ENCODE data around the gene TRPM7.

DNA sequence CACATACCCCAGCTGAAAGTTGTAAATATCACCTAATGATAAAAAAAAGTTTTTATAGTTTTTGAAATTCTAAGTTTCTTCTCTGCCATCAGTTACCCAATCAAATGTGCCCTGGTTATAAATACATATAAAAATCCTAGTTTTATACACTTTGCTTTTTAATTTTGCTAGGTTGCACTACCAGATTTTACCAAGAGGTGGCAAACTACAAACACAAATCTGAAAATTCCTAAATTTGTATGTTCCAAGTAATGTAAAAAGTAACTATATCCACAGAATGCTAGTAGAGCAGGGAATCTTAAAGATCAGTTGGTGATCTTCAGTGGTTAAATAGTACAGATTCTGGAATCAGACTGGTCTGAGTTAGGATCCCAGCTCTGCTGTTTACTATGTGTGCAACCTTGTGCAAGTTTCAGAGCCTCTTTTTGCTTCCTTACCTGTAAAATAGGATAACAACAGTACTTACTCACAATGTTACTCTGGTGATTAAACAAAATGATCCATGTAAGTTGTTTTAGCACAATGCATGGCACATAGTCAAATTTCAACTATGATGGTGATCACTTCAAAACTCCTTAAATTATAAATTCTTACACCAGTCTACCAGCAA, 11.0 kb downstream of the TRPM7 start:
- TF ChIP-seq, protein P1, sequence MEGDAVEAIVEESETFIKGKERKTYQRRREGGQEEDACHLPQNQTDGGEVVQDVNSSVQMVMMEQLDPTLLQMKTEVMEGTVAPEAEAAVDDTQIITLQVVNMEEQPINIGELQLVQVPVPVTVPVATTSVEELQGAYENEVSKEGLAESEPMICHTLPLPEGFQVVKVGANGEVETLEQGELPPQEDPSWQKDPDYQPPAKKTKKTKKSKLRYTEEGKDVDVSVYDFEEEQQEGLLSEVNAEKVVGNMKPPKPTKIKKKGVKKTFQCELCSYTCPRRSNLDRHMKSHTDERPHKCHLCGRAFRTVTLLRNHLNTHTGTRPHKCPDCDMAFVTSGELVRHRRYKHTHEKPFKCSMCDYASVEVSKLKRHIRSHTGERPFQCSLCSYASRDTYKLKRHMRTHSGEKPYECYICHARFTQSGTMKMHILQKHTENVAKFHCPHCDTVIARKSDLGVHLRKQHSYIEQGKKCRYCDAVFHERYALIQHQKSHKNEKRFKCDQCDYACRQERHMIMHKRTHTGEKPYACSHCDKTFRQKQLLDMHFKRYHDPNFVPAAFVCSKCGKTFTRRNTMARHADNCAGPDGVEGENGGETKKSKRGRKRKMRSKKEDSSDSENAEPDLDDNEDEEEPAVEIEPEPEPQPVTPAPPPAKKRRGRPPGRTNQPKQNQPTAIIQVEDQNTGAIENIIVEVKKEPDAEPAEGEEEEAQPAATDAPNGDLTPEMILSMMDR (IDR thresholded peaks at IDR 0.05; ENCODE audit: insufficient read depth, low read length) = peak; percentile 29
- TF ChIP-seq SPI1 (IDR thresholded peaks at IDR 0.05; ENCODE audit: borderline replicate concordance, low read depth) = no peak
